ENCODE measurements around the gene HRH3. TPM values are rescaled to one million over a fixed set of nuclear protein-coding genes. Genes with fewer than 3 reads are reported as not detected.

Gene HRH3
- total RNA-seq, 1 donor = not detected

DNA sequence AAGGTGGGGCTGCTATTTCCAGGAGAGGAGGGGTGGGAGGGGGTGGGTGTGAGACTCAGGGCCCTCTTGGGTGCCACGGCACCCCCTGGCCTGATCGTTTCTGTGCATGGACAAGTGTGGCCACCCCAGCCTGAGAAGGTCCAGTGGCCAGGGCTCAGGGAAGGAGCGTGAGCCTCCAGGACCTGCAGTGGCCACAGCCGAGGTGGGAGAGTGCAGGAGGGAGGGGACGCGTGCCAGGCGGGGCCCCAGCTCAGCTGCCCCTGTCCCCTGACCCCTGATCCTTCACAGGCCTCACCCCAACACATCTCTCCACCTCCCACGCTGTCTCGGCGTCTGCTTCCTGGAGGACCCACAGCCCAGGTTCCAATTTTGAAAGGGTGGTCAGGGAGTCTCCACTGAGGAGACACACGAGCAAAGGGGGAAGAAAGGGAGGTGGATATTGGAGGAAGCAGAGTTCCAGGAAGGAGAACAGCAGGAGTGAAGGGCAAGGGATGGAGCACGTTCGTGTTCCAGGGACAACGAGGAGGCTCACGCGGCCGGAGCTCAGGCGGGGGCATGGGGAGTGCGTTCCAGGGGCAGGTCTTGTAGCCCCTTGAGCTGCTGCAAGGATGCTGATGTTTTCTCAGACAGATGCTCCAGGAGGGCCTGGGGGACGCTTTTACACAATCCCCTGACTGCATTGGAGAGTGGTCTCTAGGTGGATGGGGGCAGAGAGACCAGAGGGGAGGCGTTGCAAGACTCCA lies 4.2 kb upstream of the HRH3 start:
- no peak for DNase-seq (ENCODE audit: low read depth)
- TF ChIP-seq CTCF (IDR thresholded peaks at IDR 0.05; ENCODE audit: insufficient read depth, low read depth, low read length) = no peak
- H3K4me3 ChIP-seq (ENCODE audit: low read depth, low read length) = no peak overlapping the region

- no peak overlapping the region for H3K4me3 ChIP-seq (ENCODE audit: low read depth, low read length)
- TF ChIP-seq CTCF (IDR thresholded peaks at IDR 0.05; ENCODE audit: insufficient read depth, low read depth, low read length) = no peak
- no peak for DNase-seq (ENCODE audit: low read depth)
Measured at GRCh38 chr20:62223571-62223970, 3.5 kb upstream of the HRH3 start.

GRCh38 chr20:62222972-62223371 lies 2.9 kb upstream of the HRH3 start:
- H3K4me3 ChIP-seq (ENCODE audit: low read depth, low read length) = no peak overlapping the region
- TF ChIP-seq CTCF (IDR thresholded peaks at IDR 0.05; ENCODE audit: insufficient read depth, low read depth, low read length) = no peak
- no peak for DNase-seq (ENCODE audit: low read depth)

DNA sequence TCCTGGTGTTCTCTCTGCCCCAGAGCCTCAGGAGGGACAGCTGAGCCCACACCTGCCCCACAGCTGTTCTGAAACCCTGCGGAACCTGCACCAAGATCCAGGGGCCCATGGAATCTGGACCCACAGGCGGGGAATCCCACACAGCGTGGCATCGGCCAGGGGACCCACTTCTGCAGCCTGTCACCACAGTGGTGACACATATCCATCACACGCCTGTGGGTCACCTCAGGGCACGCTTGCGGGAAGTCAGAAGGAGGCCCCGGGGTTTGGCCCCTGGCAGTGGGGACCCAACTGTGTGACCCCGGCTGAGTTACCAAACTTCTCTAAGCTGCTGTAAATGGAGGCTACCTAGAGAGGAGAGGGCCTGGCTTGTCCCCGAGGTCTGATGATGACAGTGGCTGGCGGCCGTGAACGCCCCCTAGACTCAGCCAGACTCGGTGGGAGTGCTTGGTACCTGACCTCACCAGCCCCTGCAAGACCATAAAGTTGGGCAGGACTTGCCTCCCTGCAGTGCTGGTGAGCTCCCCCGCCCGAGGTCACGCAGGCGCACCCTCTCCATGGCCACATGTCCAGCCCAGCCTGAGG lies 2.3 kb upstream of the HRH3 start:
- no peak overlapping the region for H3K4me3 ChIP-seq (ENCODE audit: low read depth, low read length)
- TF ChIP-seq CTCF (IDR thresholded peaks at IDR 0.05; ENCODE audit: insufficient read depth, low read depth, low read length) = no peak
- no peak for DNase-seq (ENCODE audit: low read depth)

GRCh38 chr20:62220666-62221568 lies 839 bp upstream of the HRH3 start:
- no peak for DNase-seq (ENCODE audit: low read depth)
- no peak for TF ChIP-seq CTCF (IDR thresholded peaks at IDR 0.05; ENCODE audit: insufficient read depth, low read depth, low read length)
- no peak overlapping the region for H3K4me3 ChIP-seq (ENCODE audit: low read depth, low read length)

DNA sequence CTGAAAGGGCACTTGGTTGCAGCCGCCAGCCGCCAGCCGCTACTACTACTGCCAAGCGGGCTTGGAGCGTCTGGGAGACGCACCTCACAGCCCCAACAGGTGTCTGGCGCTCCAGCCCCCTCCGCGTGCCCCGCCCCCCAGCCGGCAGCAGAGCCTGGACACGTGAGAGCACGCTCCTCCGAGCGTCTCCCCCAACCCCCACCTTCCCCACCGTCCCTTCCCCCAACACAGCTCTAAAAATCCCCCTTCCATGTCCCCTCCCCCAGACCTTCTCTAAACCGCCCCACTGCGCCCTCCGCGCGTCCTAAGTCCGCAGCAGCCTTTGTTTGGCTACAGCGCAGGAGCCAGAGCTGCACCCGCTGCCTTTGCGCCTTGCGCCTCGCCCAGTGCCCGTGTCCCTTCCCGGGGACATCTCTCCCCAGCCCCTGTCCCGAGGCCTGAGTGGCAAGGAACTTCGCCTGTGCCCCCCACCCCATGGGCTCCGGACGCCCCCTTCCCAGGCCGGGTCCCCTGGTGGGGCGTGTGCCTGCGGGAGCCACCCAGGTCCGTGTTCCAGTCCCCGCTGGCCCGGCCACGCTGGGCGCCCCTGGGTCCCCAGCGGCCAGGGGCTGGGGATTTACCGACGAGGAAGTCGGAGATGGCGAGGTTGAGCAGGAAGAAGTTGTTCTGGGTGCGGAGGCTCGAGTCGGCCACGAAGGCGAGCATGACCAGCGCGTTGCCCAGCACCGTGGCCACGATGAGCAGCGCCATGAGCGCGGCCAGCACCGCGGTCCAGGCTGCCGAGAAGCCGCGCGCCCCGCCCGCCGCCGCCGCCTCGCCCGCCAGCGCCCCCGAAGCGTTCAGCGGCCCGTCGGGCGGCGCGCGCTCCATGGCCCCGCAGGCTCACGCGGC lies 732 bp downstream of the HRH3 start:
- H3K4me3 ChIP-seq (ENCODE audit: low read depth, low read length) = no peak overlapping the region
- DNase-seq (ENCODE audit: low read depth) = no peak
- no peak for TF ChIP-seq CTCF (IDR thresholded peaks at IDR 0.05; ENCODE audit: insufficient read depth, low read depth, low read length)
